Dedifferentiated amniotic fluid mesenchymal stem cell (primary cell): ENCODE measurements around the gene SEC23B.
A peak's percentile ranks its signal among the peaks of the same experiment; 100 is the strongest.

Experiments
- DNase-seq: peaks from one replicate; pipeline ENCODE4 v3.0.0-alpha.2; 2016; ENCODE audit errors: extremely low spot score

Gene SEC23B

GRCh38 chr20:18587665-18588573, 80.2 kb downstream of the SEC23B start, which contains the start of gene DTD1:
Gene DTD1 (plus strand): TSS chr20:18588054. CDS start chr20:18588073, 19 bp downstream.
- DNase-seq, result peak; percentile 89

GRCh38 chr20:18588574-18588933, 80.8 kb downstream of the SEC23B start:
- no peak for DNase-seq

- DNase-seq, result no peak
Measured at GRCh38 chr20:18589941-18590674, 82.4 kb downstream of the SEC23B start.

GRCh38 chr20:18596270-18596669, 88.5 kb downstream of the SEC23B start:
- no peak for DNase-seq

GRCh38 chr20:18609741-18610140, 102.0 kb downstream of the SEC23B start:
- no peak for DNase-seq
